H1 (cell line): ENCODE results near the gene CAP1. TPM values are rescaled to one million over a fixed set of nuclear protein-coding genes. Genes with fewer than 3 reads are reported as not detected.

Experiments
- ATF2 ChIP-seq: IDR thresholded peaks from 2 replicates; pipeline ENCODE4 v1.6.1; 2012; ENCODE audit warnings: low read length, inconsistent platforms
- CBX5 ChIP-seq: fragments of 300-800, 300-1000 bp; sonication (generic); IDR thresholded peaks from 2 replicates; pipeline ENCODE4 v1.7.1; 2016; ENCODE audit warnings: antibody characterized with exemption, low read length, low read depth
- CHD1 ChIP-seq: IDR thresholded peaks from 2 replicates; pipeline ENCODE4 v1.6.1; 2012; ENCODE audit warnings: low read depth, low read length, improper control_type of control experiment
- CHD7 ChIP-seq: fragments of 300-600 bp; sonication (generic); IDR thresholded peaks from 2 replicates; pipeline ENCODE4 v1.7.1; 2012; ENCODE audit warnings: low read length, moderate library complexity, mild to moderate bottlenecking, inconsistent platforms; ENCODE audit not compliant: insufficient replicate concordance
- EGR1 ChIP-seq: IDR thresholded peaks from 2 replicates; pipeline ENCODE4 v1.6.1; 2011; ENCODE audit warnings: low read depth, low read length, borderline replicate concordance
- KDM5A ChIP-seq: fragments of 200-600 bp; IDR thresholded peaks from 2 replicates; pipeline ENCODE4 v1.7.1; 2012; ENCODE audit warnings: mild to moderate bottlenecking, low read length, inconsistent platforms, mixed read lengths
- NANOG ChIP-seq: IDR thresholded peaks from 2 replicates; pipeline ENCODE4 v1.6.1; 2011; ENCODE audit warnings: low read length, low read depth, mild to moderate bottlenecking, inconsistent platforms; ENCODE audit not compliant: insufficient read depth, poor library complexity, severe bottlenecking
- NRF1 ChIP-seq: IDR thresholded peaks from 2 replicates; pipeline ENCODE4 v1.6.1; 2011; ENCODE audit warnings: mild to moderate bottlenecking, low read depth, low read length, improper control_type of control experiment
- SUZ12 ChIP-seq: fragments of 200-600 bp; sonication (generic); IDR thresholded peaks from 2 replicates; pipeline ENCODE4 v1.6.1; 2012; ENCODE audit warnings: mild to moderate bottlenecking, inconsistent platforms, low read length, moderate library complexity, mixed read lengths
- TAF1 ChIP-seq: IDR thresholded peaks from 2 replicates; pipeline ENCODE4 v1.6.1; 2011; ENCODE audit warnings: mild to moderate bottlenecking, low read depth, low read length
- ZNF274 ChIP-seq: IDR thresholded peaks from 2 replicates; pipeline ENCODE4 v1.7.0; 2012; ENCODE audit warnings: low read length, borderline replicate concordance; ENCODE audit errors: extremely low read depth
- polyA plus RNA-seq, 7 experiments: library from polyadenylated mRNA; depleted of rRNA in 3 of 7; stranded (reverse) in 5 of 7; unstranded in 2 of 7; fragments of >200 nt in 5 of 7; fragments of 200-250 nt in 2 of 7; gene quantifications; 1 replicate in 5 of 7; 2 replicates in 1 of 7; 4 replicates in 1 of 7; pipeline versions ENCODE4 v1.2.1 to v1.2.3, GENCODE V29; 2011 to 2013; ENCODE audit warnings: missing spikeins in 2 of 7, mixed read lengths in 2 of 7
- total RNA-seq: library from RNA; stranded (reverse); fragmentation: NEBNext Ultra II Directional; extraction: Animal tissue kit (Norgen Biotek cat#: 25700); gene quantifications from 2 replicates; pipeline ENCODE4 v1.2.1, GENCODE V29; 2021

CAP1 gene
- total and polyA plus RNA-seq, 2 of the 8 experiments (the other 6 are each of a cell fraction or from before 2014, with no cell fraction given): 140 to 295 TPM

- no peak for TF ChIP-seq CHD7
- TF ChIP-seq NRF1: no peak
- no peak for TF ChIP-seq CBX5
- TF ChIP-seq ATF2: no peak
- TF ChIP-seq TAF1: no peak
- TF ChIP-seq EGR1: no peak
- no peak for TF ChIP-seq SUZ12
- no peak for TF ChIP-seq ZNF274
- no peak for TF ChIP-seq KDM5A
- no peak for TF ChIP-seq CHD1
- TF ChIP-seq NANOG: no peak
These were observed 62.4 kb downstream of the CAP1 start (continued) for GRCh38 chr1:40102896-40103295.
